ENCODE results near the gene NAA25. TPM values are rescaled to one million over a fixed set of nuclear protein-coding genes. Genes with fewer than 3 reads are reported as not detected.

NAA25 gene
- total and polyA plus RNA-seq, 12 donors = 7.2 to 32.6 (median 21.2) TPM

DNA sequence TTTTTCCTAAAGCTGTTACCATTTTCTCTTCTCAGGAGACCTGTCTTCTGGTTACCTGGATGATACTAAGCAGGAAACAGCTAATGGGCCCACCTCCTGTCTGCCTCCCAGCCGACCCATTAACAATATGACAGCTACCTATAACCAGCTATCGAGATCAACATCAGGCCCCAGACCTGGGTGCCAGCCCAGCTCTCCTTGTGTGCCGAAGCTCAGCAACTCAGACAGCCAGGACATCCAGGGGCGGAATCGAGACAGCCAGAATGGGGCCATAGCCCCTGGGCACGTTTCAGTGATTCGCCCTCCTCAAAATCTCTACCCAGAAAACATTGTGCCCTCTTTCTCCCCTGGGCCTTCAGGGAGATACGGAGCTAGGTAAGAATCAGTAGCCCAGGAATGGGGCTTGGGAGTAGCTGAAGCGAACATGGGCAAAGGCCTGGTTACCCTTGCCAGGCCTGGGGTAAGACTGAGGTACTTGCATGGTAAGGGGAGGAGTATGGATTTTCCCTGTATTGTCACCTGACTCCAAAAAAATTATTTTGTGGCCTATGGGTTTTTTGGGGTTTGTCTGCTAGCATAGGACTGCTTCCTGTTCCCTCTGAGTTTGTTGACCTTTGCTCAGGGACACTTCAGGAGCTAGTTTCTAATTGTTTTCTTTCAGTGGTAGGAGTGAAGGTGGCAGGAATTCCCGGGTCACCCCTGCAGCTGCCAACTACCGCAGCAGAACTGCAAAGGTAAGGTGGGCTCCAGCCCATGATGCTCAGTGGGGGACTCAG is 43.4 kb upstream of the NAA25 start:
- no peak overlapping the region for H3K4me3 ChIP-seq
- H3K9me3 ChIP-seq (replicated peaks in 1 of 3) = no peaks in the 10 kb centered on the region
- 94% methylated on average over 11 of the region's 11 CpGs for WGBS, 4 donors
- intact Hi-C loops (cut with DNase I) = no loop called here
- TF ChIP-seq, protein P1, sequence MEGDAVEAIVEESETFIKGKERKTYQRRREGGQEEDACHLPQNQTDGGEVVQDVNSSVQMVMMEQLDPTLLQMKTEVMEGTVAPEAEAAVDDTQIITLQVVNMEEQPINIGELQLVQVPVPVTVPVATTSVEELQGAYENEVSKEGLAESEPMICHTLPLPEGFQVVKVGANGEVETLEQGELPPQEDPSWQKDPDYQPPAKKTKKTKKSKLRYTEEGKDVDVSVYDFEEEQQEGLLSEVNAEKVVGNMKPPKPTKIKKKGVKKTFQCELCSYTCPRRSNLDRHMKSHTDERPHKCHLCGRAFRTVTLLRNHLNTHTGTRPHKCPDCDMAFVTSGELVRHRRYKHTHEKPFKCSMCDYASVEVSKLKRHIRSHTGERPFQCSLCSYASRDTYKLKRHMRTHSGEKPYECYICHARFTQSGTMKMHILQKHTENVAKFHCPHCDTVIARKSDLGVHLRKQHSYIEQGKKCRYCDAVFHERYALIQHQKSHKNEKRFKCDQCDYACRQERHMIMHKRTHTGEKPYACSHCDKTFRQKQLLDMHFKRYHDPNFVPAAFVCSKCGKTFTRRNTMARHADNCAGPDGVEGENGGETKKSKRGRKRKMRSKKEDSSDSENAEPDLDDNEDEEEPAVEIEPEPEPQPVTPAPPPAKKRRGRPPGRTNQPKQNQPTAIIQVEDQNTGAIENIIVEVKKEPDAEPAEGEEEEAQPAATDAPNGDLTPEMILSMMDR (IDR thresholded peaks at IDR 0.05) = no peak
- no peak for TF ChIP-seq POLR2A (IDR thresholded peaks at IDR 0.05)
- no peaks in the 10 kb centered on the region for H3K27me3 ChIP-seq
- peak in 2 of 7 donors; percentile 16 to 46 for DNase-seq
- no peak overlapping the region for H3K27ac ChIP-seq
- peaks cover 0 to 65% of the 10 kb centered on the region in 2 donors for H3K36me3 ChIP-seq (replicated peaks in 1 of 2)
- no peaks in the 10 kb centered on the region for H3K4me1 ChIP-seq (replicated peaks in 1 of 2)

DNA sequence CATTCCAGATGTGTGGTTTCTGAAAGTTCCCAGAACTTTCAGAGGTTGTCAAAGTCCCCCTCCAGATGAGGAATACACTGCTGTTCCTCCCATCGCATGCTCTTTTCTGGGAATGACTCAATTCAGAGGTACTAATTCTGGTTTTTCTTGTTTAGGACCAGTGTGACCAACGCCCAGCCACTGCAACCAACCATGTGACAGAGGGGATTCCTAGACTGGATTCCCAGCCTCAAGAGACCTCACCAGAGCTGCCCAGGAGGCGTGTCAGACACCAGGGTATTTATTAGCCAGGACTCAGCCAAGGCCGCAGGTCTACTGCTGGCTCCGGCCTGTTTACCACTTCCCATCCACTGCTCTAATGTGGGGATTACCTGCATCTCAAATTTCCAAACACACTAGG is 41.0 kb upstream of the NAA25 start:
- no peaks in the 10 kb centered on the region for H3K9me3 ChIP-seq (replicated peaks in 1 of 3)
- peaks cover 0 to 82% of the 10 kb centered on the region in 2 donors for H3K36me3 ChIP-seq (replicated peaks in 1 of 2)
- no peak for TF ChIP-seq POLR2A (IDR thresholded peaks at IDR 0.05)
- TF ChIP-seq, protein P1 (IDR thresholded peaks at IDR 0.05) = no peak
- no peak overlapping the region for H3K4me3 ChIP-seq
- H3K4me1 ChIP-seq (replicated peaks in 1 of 2) = no peaks in the 10 kb centered on the region
- no peaks in the 10 kb centered on the region for H3K27me3 ChIP-seq
- intact Hi-C loops (cut with DNase I) = no loop called here
- peak in 2 of 7 donors; percentile 15 to 31 for DNase-seq
- no peak overlapping the region for H3K27ac ChIP-seq
- WGBS, 4 donors = 91 to 100% (median 96%) methylated on average over 4 to 5 of the region's 5 CpGs

DNA sequence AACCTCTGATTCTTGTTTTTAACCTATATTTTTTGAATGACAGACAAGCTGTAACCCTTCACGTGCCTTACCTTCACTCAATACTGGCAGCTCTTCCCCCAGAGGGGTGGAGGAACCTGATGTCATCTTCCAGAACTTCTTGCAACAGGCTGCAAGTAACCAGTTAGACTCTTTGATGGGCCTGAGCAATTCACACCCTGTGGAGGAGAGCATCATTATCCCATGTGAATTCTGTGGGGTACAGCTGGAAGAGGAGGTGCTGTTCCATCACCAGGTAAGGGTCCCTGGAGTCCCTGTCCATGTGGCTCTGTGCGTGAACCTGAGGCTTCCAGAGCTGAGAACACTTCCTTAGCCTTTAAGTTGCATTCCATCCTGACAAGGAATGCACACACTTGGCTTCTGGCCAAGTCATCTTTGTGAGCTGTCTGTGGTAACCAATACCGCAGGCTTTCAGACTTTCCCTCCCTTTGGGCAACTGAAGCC is 39.5 kb upstream of the NAA25 start:
- H3K27me3 ChIP-seq = no peaks in the 10 kb centered on the region
- H3K36me3 ChIP-seq (replicated peaks in 1 of 2) = peaks cover 0 to 88% of the 10 kb centered on the region in 2 donors
- intact Hi-C loops (cut with DNase I) = no loop called here
- H3K9me3 ChIP-seq (replicated peaks in 1 of 3) = no peaks in the 10 kb centered on the region
- H3K4me1 ChIP-seq (replicated peaks in 1 of 2) = no peaks in the 10 kb centered on the region
- 76 to 87% (median 79%) methylated on average over 3 of the region's 3 CpGs for WGBS, 4 donors
- no peak overlapping the region for H3K4me3 ChIP-seq
- no peak overlapping the region for H3K27ac ChIP-seq
- DNase-seq = peak in 2 of 7 donors; percentile 21 to 49
- TF ChIP-seq, protein P1 (IDR thresholded peaks at IDR 0.05) = no peak
- no peak for TF ChIP-seq POLR2A (IDR thresholded peaks at IDR 0.05)

DNA sequence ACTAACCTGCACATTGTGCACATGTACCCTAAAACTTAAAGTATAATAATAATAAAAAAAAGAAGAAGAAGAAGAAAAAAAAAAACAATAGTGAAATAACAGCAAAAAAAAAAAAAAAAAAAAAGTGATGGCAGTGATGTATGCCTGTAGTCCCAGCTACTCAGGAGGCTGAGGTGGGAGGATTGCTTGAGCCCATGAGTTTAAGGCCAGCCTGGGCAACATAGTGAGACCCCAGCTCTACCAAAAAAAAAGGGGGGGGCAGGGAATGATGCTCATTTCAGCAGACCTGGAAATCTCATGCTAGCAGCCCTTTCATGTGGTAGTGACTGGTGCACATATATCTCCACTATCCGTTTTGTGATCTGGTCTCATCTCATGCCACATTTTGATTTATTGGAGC is 37.5 kb upstream of the NAA25 start:
- no peaks in the 10 kb centered on the region for H3K9me3 ChIP-seq (replicated peaks in 1 of 3)
- peaks cover 0 to 88% of the 10 kb centered on the region in 2 donors for H3K36me3 ChIP-seq (replicated peaks in 1 of 2)
- DNase-seq = peak in 2 of 7 donors; percentile 2 to 14
- no peaks in the 10 kb centered on the region for H3K27me3 ChIP-seq
- intact Hi-C loops (cut with DNase I) = no loop called here
- TF ChIP-seq POLR2A (IDR thresholded peaks at IDR 0.05) = no peak
- TF ChIP-seq, protein P1 (IDR thresholded peaks at IDR 0.05) = no peak
- no peak overlapping the region for H3K27ac ChIP-seq
- H3K4me1 ChIP-seq (replicated peaks in 1 of 2) = no peaks in the 10 kb centered on the region
- H3K4me3 ChIP-seq = no peak overlapping the region
- 50 to 69% (median 61%) methylated on average over 1 of the region's 1 CpG for WGBS, 4 donors
